Measurements from ENCODE around the gene SORCS2.

The SORCS2 gene

DNA sequence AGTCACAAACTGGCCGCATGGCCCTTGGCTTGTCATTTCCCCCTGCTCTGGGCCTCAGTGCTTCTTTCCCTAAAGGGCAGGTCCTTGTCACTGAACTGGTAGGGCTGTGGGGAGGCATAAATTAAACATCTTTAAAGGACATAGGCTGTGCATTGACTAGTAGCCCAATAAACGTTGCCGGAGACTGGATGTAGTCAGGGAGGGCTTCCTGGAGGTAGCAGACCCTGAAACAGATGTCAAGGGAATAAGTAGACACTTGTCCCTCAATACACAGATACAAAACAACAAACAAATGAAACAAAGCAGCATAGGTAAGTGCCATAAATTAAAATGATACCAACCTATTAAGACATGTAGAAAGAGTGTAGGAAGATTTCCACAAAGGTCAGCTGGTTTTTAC lies 314.2 kb downstream of the SORCS2 start:
- H3K4me3 ChIP-seq (ENCODE audit: low read length): no peak overlapping the region
- TF ChIP-seq, protein P1, sequence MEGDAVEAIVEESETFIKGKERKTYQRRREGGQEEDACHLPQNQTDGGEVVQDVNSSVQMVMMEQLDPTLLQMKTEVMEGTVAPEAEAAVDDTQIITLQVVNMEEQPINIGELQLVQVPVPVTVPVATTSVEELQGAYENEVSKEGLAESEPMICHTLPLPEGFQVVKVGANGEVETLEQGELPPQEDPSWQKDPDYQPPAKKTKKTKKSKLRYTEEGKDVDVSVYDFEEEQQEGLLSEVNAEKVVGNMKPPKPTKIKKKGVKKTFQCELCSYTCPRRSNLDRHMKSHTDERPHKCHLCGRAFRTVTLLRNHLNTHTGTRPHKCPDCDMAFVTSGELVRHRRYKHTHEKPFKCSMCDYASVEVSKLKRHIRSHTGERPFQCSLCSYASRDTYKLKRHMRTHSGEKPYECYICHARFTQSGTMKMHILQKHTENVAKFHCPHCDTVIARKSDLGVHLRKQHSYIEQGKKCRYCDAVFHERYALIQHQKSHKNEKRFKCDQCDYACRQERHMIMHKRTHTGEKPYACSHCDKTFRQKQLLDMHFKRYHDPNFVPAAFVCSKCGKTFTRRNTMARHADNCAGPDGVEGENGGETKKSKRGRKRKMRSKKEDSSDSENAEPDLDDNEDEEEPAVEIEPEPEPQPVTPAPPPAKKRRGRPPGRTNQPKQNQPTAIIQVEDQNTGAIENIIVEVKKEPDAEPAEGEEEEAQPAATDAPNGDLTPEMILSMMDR (conservative IDR thresholded peaks at IDR 0.05; ENCODE audit: low read length): no peak
- DNase-seq (ENCODE audit: low read depth): no peak

GRCh38 chr4:7507381-7507780 lies 315.0 kb downstream of the SORCS2 start:
- no peak overlapping the region for H3K4me3 ChIP-seq (ENCODE audit: low read length)
- TF ChIP-seq, protein P1 (conservative IDR thresholded peaks at IDR 0.05; ENCODE audit: low read length): no peak
- DNase-seq (ENCODE audit: low read depth): peak; percentile 10

GRCh38 chr4:7510066-7510465 lies 317.7 kb downstream of the SORCS2 start:
- H3K4me3 ChIP-seq (ENCODE audit: low read length): no peak overlapping the region
- DNase-seq (ENCODE audit: low read depth): no peak
- TF ChIP-seq, protein P1 (conservative IDR thresholded peaks at IDR 0.05; ENCODE audit: low read length): no peak

- TF ChIP-seq, protein P1 (conservative IDR thresholded peaks at IDR 0.05; ENCODE audit: low read length): no peak
- DNase-seq (ENCODE audit: low read depth): no peak
- no peak overlapping the region for H3K4me3 ChIP-seq (ENCODE audit: low read length)
Observed at GRCh38 chr4:7510538-7510937, 318.2 kb downstream of the SORCS2 start.

- DNase-seq (ENCODE audit: low read depth): no peak
Observed at GRCh38 chr4:7511525-7511924, 319.2 kb downstream of the SORCS2 start.

DNA sequence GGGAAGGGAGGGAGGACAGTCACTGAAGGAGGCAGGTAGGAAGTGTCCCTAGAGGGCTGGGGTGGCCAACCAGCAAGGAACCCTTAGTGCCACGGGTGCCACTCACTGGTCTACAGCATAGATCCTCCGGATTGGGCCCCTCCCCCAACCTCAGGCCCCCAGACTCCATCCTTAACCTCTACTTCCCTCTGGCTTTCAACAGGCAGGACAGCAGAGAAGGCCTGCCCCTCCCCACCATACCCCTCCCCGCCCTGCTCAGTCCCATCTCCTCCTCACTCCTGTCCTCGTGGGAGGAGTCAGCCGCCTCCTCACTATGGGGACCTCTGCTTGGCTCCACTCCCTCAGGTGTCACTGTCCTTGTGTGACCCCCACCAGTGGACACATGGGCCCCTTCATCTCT lies 320.1 kb downstream of the SORCS2 start:
- TF ChIP-seq, protein P1 (conservative IDR thresholded peaks at IDR 0.05; ENCODE audit: low read length): no peak
- H3K4me3 ChIP-seq (ENCODE audit: low read length): no peak overlapping the region
- DNase-seq (ENCODE audit: low read depth): no peak

More at GRCh38 chr4:7511525-7511924, 319.2 kb downstream of the SORCS2 start:
- TF ChIP-seq, protein P1 (conservative IDR thresholded peaks at IDR 0.05; ENCODE audit: low read length): no peak
- H3K4me3 ChIP-seq (ENCODE audit: low read length): no peak overlapping the region

- no peak for DNase-seq (ENCODE audit: low read depth)
- no peak overlapping the region for H3K4me3 ChIP-seq (ENCODE audit: low read length)
- TF ChIP-seq, protein P1 (conservative IDR thresholded peaks at IDR 0.05; ENCODE audit: low read length): no peak
Observed at GRCh38 chr4:7512946-7513345, 320.6 kb downstream of the SORCS2 start.

All from AG10803 (cell line).